ENCODE results near the gene ARHGEF9. TPM values are rescaled to one million over a fixed set of nuclear protein-coding genes. Genes with fewer than 3 reads are reported as not detected.
A peak's percentile ranks its signal among the peaks of the same experiment; 100 is the strongest.

ARHGEF9 gene
- total and polyA plus RNA-seq, 12 donors, result 13.8 to 54.4 (median 28.3) TPM

DNA sequence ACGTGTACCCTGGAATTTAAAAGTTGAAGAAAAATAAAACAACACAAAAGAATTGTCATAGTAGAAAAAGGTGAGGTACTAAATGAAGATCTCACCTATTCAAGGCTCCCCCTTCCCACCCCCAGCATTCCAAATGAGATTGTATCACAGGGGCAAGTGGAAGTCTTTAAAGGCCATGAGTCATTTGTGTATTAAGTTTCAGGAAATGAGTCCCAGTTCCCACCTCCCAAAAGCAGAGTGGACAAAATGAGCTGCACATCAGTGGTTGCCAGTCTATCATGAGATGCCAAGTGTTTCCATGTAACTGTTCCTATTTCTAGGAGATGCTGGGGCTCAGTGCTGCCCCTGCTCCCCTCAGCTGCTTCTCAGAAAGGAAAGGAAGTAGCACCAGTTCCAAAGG, 20.1 kb downstream of the ARHGEF9 start:
- no peak for DNase-seq
- Histone ChIP-seq H3K9me3 (replicated peaks in 1 of 3) (no peaks in the 10 kb centered on the region), H3K4me3 (no peak overlapping the region), H3K36me3 (replicated peaks in 1 of 2) (no peaks in the 10 kb centered on the region), H3K27ac (no peak overlapping the region), H3K27me3 (peaks cover 7% of the 10 kb centered on the region), H3K4me1 (replicated peaks in 1 of 2) (no peaks in the 10 kb centered on the region)
- intact Hi-C loops (cut with DNase I), result no loop called here
- WGBS, 4 donors, result 40 to 100% (median 75%) methylated on average over 1 of the region's 1 CpG
- TF ChIP-seq POLR2A (IDR thresholded peaks at IDR 0.05), result no peak
- TF ChIP-seq, protein P1, sequence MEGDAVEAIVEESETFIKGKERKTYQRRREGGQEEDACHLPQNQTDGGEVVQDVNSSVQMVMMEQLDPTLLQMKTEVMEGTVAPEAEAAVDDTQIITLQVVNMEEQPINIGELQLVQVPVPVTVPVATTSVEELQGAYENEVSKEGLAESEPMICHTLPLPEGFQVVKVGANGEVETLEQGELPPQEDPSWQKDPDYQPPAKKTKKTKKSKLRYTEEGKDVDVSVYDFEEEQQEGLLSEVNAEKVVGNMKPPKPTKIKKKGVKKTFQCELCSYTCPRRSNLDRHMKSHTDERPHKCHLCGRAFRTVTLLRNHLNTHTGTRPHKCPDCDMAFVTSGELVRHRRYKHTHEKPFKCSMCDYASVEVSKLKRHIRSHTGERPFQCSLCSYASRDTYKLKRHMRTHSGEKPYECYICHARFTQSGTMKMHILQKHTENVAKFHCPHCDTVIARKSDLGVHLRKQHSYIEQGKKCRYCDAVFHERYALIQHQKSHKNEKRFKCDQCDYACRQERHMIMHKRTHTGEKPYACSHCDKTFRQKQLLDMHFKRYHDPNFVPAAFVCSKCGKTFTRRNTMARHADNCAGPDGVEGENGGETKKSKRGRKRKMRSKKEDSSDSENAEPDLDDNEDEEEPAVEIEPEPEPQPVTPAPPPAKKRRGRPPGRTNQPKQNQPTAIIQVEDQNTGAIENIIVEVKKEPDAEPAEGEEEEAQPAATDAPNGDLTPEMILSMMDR (IDR thresholded peaks at IDR 0.05), result no peak

DNA sequence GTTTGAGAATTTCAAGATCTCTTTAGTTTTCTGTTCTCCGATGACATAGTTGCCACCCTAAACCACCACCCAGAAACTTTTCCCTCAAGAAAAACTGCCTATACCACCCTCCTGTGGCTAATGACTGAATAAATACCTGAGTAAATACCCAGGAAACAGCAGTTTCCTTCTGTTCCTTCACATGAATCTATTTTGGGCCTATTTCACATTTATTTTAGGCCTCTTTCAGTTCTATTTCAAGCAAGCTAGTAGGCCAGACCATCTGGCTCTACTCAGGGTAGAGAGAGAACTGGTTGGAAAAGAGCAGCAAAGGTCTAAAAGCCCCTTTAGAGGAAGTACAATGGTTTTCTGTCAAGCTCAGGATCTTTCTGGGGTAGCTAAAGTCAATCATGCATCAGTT, 23.4 kb downstream of the ARHGEF9 start:
- no peak for DNase-seq
- H3K36me3 ChIP-seq (replicated peaks in 1 of 2), result no peaks in the 10 kb centered on the region
- 57 to 84% (median 79%) methylated on average over 1 of the region's 1 CpG for WGBS, 4 donors
- no peaks in the 10 kb centered on the region for H3K27me3 ChIP-seq
- H3K4me1 ChIP-seq (replicated peaks in 1 of 2), result no peaks in the 10 kb centered on the region
- H3K9me3 ChIP-seq (replicated peaks in 1 of 3), result no peaks in the 10 kb centered on the region
- H3K4me3 ChIP-seq, result no peak overlapping the region
- intact Hi-C loops (cut with DNase I), result no loop called here
- TF ChIP-seq POLR2A (IDR thresholded peaks at IDR 0.05), result no peak
- TF ChIP-seq, protein P1 (IDR thresholded peaks at IDR 0.05), result peak in 1 of 6 experiments; percentile 19
- no peak overlapping the region for H3K27ac ChIP-seq

DNA sequence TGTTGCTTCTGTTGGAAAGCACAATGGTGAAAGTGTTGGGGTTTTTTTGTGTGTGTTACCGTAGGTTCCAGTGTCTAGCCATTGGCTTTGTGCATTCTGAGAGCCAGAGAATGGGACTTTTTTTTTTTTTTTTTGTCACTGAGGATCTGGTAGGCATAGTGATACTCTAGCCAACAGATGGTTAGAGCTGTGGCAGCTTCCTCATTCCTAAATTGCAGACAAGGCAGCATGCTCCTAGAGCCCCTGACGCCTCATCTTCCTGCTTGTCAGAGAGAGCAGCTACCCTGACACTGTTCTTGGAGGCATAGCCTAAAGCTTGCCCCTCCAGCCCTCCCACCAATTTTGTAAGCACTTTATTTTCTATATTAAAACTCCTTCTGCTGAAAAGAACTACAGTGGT, 27.0 kb downstream of the ARHGEF9 start:
- Histone ChIP-seq H3K9me3 (replicated peaks in 1 of 3) (no peaks in the 10 kb centered on the region), H3K4me1 (replicated peaks in 1 of 2) (peaks cover 0 to 2% of the 10 kb centered on the region in 2 donors), H3K4me3 (no peak overlapping the region), H3K27me3 (no peaks in the 10 kb centered on the region), H3K27ac (no peak overlapping the region), H3K36me3 (replicated peaks in 1 of 2) (no peaks in the 10 kb centered on the region)
- no peak for DNase-seq
- WGBS, 4 donors, result 60 to 100% (median 82%) methylated on average over 1 to 2 of the region's 2 CpGs
- TF ChIP-seq, protein P1 (IDR thresholded peaks at IDR 0.05), result no peak
- no peak for TF ChIP-seq POLR2A (IDR thresholded peaks at IDR 0.05)
- intact Hi-C loops (cut with DNase I), result no loop called here

DNA sequence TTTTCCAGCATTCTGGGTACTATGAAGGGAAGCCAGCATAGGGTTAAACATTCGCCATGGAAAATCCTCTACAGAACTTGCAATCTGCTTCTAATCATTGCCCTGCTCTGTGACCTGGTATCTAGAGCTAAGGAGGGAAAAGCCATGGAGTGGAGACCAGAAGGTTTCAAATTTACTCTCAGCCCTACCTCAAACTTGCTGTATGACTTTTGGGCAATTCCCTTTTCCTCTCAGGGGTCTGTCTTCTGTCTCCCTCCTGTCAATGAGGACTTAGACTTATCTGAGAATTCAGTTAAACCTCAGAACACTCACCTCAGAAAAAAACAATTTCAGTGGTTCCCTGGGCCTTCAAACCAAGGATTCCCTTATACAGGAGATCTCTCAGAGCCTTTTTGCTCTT, 29.1 kb downstream of the ARHGEF9 start:
- TF ChIP-seq, protein P1 (IDR thresholded peaks at IDR 0.05), result no peak
- no peak for TF ChIP-seq POLR2A (IDR thresholded peaks at IDR 0.05)
- intact Hi-C loops (cut with DNase I), result no loop called here
- Histone ChIP-seq H3K9me3 (replicated peaks in 1 of 3) (no peaks in the 10 kb centered on the region), H3K4me1 (replicated peaks in 1 of 2) (peaks cover 0 to 10% of the 10 kb centered on the region in 2 donors), H3K36me3 (replicated peaks in 1 of 2) (no peaks in the 10 kb centered on the region), H3K27ac (no peak overlapping the region), H3K4me3 (no peak overlapping the region), H3K27me3 (no peaks in the 10 kb centered on the region)
- no peak for DNase-seq
- 58 to 79% (median 62%) methylated on average over 1 of the region's 1 CpG for WGBS, 4 donors

Measured in adrenal gland (tissue), 12 donors.